Mesenteric fat pad (tissue), 1 donor: ENCODE data around the gene FLT3. TPM values are rescaled to one million over a fixed set of nuclear protein-coding genes. Genes with fewer than 3 reads are reported as not detected.

ENCODE experiments used
- DNase-seq: peaks from one replicate; pipeline ENCODE4 v3.0.0-alpha.2; 2020; ENCODE audit warnings: low spot score
- total RNA-seq: library from RNA; stranded (reverse); fragmentation: NEBNext Ultra II Directional; extraction: Animal tissue kit (Norgen Biotek cat#: 25700); gene quantifications from one replicate; pipeline ENCODE4 v1.2.1, GENCODE V29; 2021
- donor health status: DM: yes; HTN: yes; CAD: no.

Gene FLT3
- total RNA-seq, 1 donor from 2014 or later = 0.55 TPM

- DNase-seq = no peak
Observed at GRCh38 chr13:27973961-27974662, 126.3 kb downstream of the FLT3 start.

- no peak for DNase-seq
Observed at GRCh38 chr13:27973291-27973690, 127.1 kb downstream of the FLT3 start.

- no peak for DNase-seq
Observed at GRCh38 chr13:27972478-27972820, 127.9 kb downstream of the FLT3 start.

- DNase-seq = no peak
Observed at GRCh38 chr13:27971776-27972477, 128.4 kb downstream of the FLT3 start.

GRCh38 chr13:27971236-27971645, 129.1 kb downstream of the FLT3 start:
- no peak for DNase-seq

GRCh38 chr13:27970382-27971235, 129.8 kb downstream of the FLT3 start:
- no peak for DNase-seq

- no peak for DNase-seq
Observed at GRCh38 chr13:27969866-27970229, 130.5 kb downstream of the FLT3 start.

GRCh38 chr13:27969082-27969865, 131.1 kb downstream of the FLT3 start, which contains the start of gene CDX2:
Gene CDX2, minus strand, starts transcription at chr13:27969315. Its CDS starts 309 bp downstream, at chr13:27969006.
- DNase-seq = no peak

GRCh38 chr13:27968316-27969081, 131.9 kb downstream of the FLT3 start:
- no peak for DNase-seq

- no peak for DNase-seq
Observed at GRCh38 chr13:27967736-27968315, 132.6 kb downstream of the FLT3 start.

- no peak for DNase-seq
Observed at GRCh38 chr13:27967203-27967735, 133.1 kb downstream of the FLT3 start.

GRCh38 chr13:27966641-27967202, 133.7 kb downstream of the FLT3 start:
- no peak for DNase-seq

- DNase-seq = no peak
Observed at GRCh38 chr13:27965740-27966640, 134.4 kb downstream of the FLT3 start.

- DNase-seq = no peak
Observed at GRCh38 chr13:27965343-27965739, 135.0 kb downstream of the FLT3 start.

GRCh38 chr13:27964741-27965323, 135.5 kb downstream of the FLT3 start:
- DNase-seq = no peak

- peak; percentile 69 for DNase-seq
Observed at GRCh38 chr13:27964206-27964605, 136.2 kb downstream of the FLT3 start.

- DNase-seq = peak; percentile 14
Observed at GRCh38 chr13:27963491-27963890, 136.9 kb downstream of the FLT3 start.

- DNase-seq = no peak
Observed at GRCh38 chr13:27962982-27963381, 137.4 kb downstream of the FLT3 start.
